CD8-positive, alpha-beta memory T cell (primary cell): ENCODE data around the gene CHP2. TPM values are rescaled to one million over a fixed set of nuclear protein-coding genes. Genes with fewer than 3 reads are reported as not detected.

Source experiments
- CTCF ChIA-PET: fragments of 350-600 bp; sonication (Branson Sonifier 250); formaldehyde crosslinking; loops from one replicate; lab custom pipeline; 2021; ENCODE audit warnings: antibody characterized with exemption; lab: Charles Lee
- POLR2A ChIA-PET: fragments of 350-600 bp; sonication (Branson Sonifier 250); formaldehyde crosslinking; loops from one replicate; lab custom pipeline; 2021; ENCODE audit warnings: antibody characterized with exemption; lab: Charles Lee
- DNase-seq, 5 donors: peaks; one replicate each; pipeline versions ENCODE4 v3.0.0 to v3.0.0-alpha.2; 2020 to 2022; ENCODE audit warnings: mixed read lengths in 1 of 5
- H3K27ac ChIP-seq: one replicate; pipeline ENCODE4 v1.7.0; 2013; ENCODE audit warnings: low read depth, mild to moderate bottlenecking, low read length, moderate library complexity
- H3K27me3 ChIP-seq: 2 replicates; pipeline ENCODE4 v1.7.0; 2013; ENCODE audit warnings: low read length, mild to moderate bottlenecking; ENCODE audit not compliant: insufficient read depth, poor library complexity, severe bottlenecking
- H3K36me3 ChIP-seq: 2 replicates; pipeline ENCODE4 v1.7.0; 2013; ENCODE audit warnings: mild to moderate bottlenecking, low read length, moderate library complexity; ENCODE audit not compliant: insufficient read depth
- H3K4me1 ChIP-seq: 2 replicates; pipeline ENCODE4 v1.7.0; 2013; ENCODE audit warnings: mild to moderate bottlenecking, low read length, moderate library complexity; ENCODE audit not compliant: insufficient read depth
- H3K4me3 ChIP-seq: 2 replicates; pipeline ENCODE4 v1.7.0; 2013; ENCODE audit warnings: mild to moderate bottlenecking, low read length
- H3K9me3 ChIP-seq: 2 replicates; pipeline ENCODE4 v1.7.0; 2013; ENCODE audit warnings: mild to moderate bottlenecking, low read length
- H3K27ac Mint-ChIP-seq, 8 donors: one replicate each; pipeline ENCODE4 v1.8.0; 2020 to 2021; ENCODE audit warnings: mixed read lengths in 8 of 8, mild to moderate bottlenecking in 6 of 8, inconsistent platforms in 3 of 8, moderate library complexity in 3 of 8
- H3K27me3 Mint-ChIP-seq, 2 donors: one replicate each; pipeline ENCODE4 v1.8.0; 2020 to 2021; ENCODE audit warnings: mixed read lengths in 2 of 2, mild to moderate bottlenecking in 1 of 2, moderate library complexity in 1 of 2
- H3K36me3 Mint-ChIP-seq, 3 donors: one replicate each; pipeline ENCODE4 v1.8.0; 2020 to 2021; ENCODE audit warnings: mixed read lengths in 3 of 3, inconsistent platforms in 1 of 3, mild to moderate bottlenecking in 1 of 3
- H3K4me1 Mint-ChIP-seq, 3 donors: one replicate each; pipeline ENCODE4 v1.8.0; 2020 to 2021; ENCODE audit warnings: mixed read lengths in 3 of 3, inconsistent platforms in 1 of 3, mild to moderate bottlenecking in 1 of 3
- H3K4me3 Mint-ChIP-seq, 7 donors: one replicate each; pipeline ENCODE4 v1.8.0; 2020 to 2021; ENCODE audit warnings: mixed read lengths in 7 of 7, mild to moderate bottlenecking in 6 of 7, moderate library complexity in 4 of 7, inconsistent platforms in 2 of 7
- H3K9me3 Mint-ChIP-seq, 5 donors: one replicate each; pipeline ENCODE4 v1.8.0; 2020 to 2022; ENCODE audit warnings: mixed read lengths in 5 of 5, mild to moderate bottlenecking in 3 of 5, moderate library complexity in 2 of 5, inconsistent platforms in 1 of 5
- polyA plus RNA-seq: library from polyadenylated mRNA; unstranded; fragments of 300-500 nt; fragmentation: Illumina TruSeq; gene quantifications from one replicate; pipeline ENCODE4 v1.2.3, GENCODE V29; 2021
- total RNA-seq, 2 experiments: library from RNA; stranded (reverse); gene quantifications; one replicate each; pipeline ENCODE4 v1.2.3, GENCODE V29; 2021

Gene CHP2
- total and polyA plus RNA-seq, 3 experiments from 2014 or later = not detected

DNA sequence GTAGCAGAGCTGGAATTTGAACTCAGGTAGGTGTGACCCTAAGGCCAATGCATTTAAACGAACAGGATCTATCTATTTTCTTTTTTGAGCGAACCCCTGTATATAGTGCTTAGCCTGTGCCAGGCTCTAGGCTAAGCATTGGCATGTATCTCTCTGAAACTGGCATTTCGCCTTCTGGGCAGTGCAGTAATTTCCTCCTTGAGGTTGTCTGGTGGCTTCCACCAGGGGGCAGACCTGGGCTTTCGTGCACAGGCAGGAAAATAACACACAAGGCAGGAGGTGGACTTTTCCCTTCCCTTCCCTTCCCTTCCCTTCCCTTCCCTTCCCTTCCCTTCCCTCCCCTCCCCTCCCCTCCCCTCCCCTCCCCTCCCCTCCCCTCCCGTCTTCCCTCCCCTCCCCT is 46.6 kb downstream of the CHP2 start:
- Mint-ChIP-seq H3K27ac (no peak overlapping the region), H3K4me3 (no peak overlapping the region), H3K9me3 (no peaks in the 10 kb centered on the region), H3K4me1 (peaks cover 11 to 16% (median 11%) of the 10 kb centered on the region in 3 donors), H3K36me3 (no peaks in the 10 kb centered on the region), H3K27me3 (no peaks in the 10 kb centered on the region)
- Histone ChIP-seq H3K27ac (no peak overlapping the region), H3K27me3 (no peaks in the 10 kb centered on the region), H3K36me3 (no peaks in the 10 kb centered on the region), H3K4me1 (no peaks in the 10 kb centered on the region), H3K9me3 (no peaks in the 10 kb centered on the region), H3K4me3 (no peak overlapping the region)
- POLR2A ChIA-PET = no interaction called here
- CTCF ChIA-PET = interaction anchor here (0.7 to 13.2 kb wide), 12 partner anchors 10 to 452 kb away, joined by 3 to 261 read pairs (median 4); partner anchors contain the start of gene PRKCB
- peak; percentile 59 to 84 (median 69) for DNase-seq

DNA sequence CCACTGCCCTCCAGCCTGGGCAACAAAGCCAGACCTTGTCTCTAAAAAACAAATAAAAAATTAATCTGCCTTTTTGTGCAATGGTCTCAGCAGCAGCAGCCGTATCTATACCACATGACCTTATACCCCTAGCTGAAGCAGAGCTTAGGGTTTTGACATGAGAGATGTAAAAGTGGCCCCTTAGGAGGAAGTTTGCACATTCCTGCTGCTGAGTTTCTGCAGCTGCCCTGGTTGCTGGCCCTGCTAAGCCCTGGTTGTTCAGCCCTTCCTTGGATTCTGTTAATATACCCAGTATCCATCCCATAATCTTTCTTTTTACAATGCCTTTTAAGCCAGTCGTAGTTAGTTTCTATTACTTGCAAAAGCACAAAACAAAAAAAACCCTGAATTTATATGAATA is 48.0 kb downstream of the CHP2 start:
- Mint-ChIP-seq H3K4me3 (no peak overlapping the region), H3K36me3 (no peaks in the 10 kb centered on the region), H3K9me3 (no peaks in the 10 kb centered on the region), H3K4me1 (peaks cover 11 to 16% (median 11%) of the 10 kb centered on the region in 3 donors), H3K27me3 (peaks cover 0 to 3% of the 10 kb centered on the region in 2 donors), H3K27ac (no peak overlapping the region)
- no peaks in the 10 kb centered on the region for H3K9me3 ChIP-seq
- POLR2A ChIA-PET = no interaction called here
- H3K36me3 ChIP-seq = no peaks in the 10 kb centered on the region
- H3K27ac ChIP-seq = no peak overlapping the region
- no peaks in the 10 kb centered on the region for H3K27me3 ChIP-seq
- CTCF ChIA-PET = interaction anchor here (0.6 to 13.2 kb wide), 36 partner anchors 8 to 702 kb away, joined by 3 to 261 read pairs (median 6); partner anchors contain the start of gene PRKCB
- H3K4me3 ChIP-seq = no peak overlapping the region
- DNase-seq = no peak
- no peaks in the 10 kb centered on the region for H3K4me1 ChIP-seq

DNA sequence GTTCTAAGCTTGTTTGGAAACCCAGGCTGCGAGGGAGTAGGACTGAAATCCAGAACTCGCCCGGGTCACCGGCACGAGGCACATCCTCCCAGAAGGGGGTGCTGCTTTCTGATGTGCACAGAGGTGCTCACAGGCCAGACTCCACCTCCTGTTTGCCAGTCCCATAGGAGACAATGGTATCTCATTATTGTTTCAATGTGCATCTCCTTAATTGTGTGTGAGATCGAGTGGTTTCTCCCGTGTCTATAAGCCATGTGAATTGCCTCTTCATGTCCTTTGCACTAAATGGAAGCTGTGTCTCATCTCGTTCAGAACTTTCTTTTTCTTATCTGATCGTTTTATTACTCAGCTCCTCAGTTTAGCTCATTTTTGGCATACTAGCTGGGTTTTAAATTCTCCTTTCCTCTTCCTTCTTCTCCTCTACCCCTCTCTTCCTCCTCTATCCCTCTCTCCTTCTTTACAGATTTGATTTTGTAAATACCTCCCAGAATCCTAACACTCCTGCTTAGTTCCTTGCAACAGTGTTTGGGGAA is 48.8 kb downstream of the CHP2 start:
- CTCF ChIA-PET = interaction anchor here (0.6 to 13.2 kb wide), 44 partner anchors 8 to 701 kb away, joined by 3 to 261 read pairs (median 6); partner anchors contain the start of gene PRKCB
- no peaks in the 10 kb centered on the region for H3K36me3 Mint-ChIP-seq
- peaks cover 11 to 16% (median 11%) of the 10 kb centered on the region in 3 donors for H3K4me1 Mint-ChIP-seq
- H3K9me3 ChIP-seq = no peaks in the 10 kb centered on the region
- no peaks in the 10 kb centered on the region for H3K27me3 ChIP-seq
- no peaks in the 10 kb centered on the region for H3K9me3 Mint-ChIP-seq
- peak; percentile 42 to 81 (median 58) for DNase-seq
- H3K4me3 ChIP-seq = peak overlapping the region; percentile 27
- H3K4me1 ChIP-seq = no peaks in the 10 kb centered on the region
- H3K27me3 Mint-ChIP-seq = peaks cover 0 to 3% of the 10 kb centered on the region in 2 donors
- POLR2A ChIA-PET = interaction anchor here (1.0 to 1.3 kb wide), 2 partner anchors 207 to 232 kb away, joined by 3 to 4 read pairs; no protein-coding TSS in a partner anchor
- H3K27ac Mint-ChIP-seq = peak overlapping the region in 4 of 8 donors; percentile 11 to 93 (median 51)
- H3K4me3 Mint-ChIP-seq = peak overlapping the region in 5 of 7 donors; percentile 27 to 61 (median 43)
- peak overlapping the region; percentile 13 for H3K27ac ChIP-seq
- H3K36me3 ChIP-seq = no peaks in the 10 kb centered on the region

DNA sequence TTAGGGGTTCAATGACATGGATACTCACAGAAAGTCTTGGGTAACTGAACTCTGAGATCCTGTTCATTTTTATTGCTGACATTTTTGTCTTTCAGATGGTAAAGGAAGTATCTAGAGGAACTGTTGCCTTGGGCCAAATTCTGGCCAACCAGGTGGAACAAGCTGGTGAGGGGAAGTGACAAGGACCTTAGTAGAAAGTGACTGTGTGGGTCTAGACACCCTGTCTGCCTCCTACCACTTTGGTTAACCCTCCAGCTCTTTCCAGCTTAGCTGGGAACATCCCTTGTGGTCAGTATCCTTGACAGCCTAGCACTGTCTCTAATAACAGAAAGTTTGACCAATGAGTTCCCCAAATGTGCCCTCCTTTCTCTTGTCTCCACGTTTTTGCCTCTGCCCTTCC is 52.2 kb downstream of the CHP2 start:
- Mint-ChIP-seq H3K27me3 (peaks cover 0 to 5% of the 10 kb centered on the region in 2 donors), H3K36me3 (no peaks in the 10 kb centered on the region), H3K27ac (peak overlapping the region in 1 of 8 donors; percentile 81), H3K4me1 (peaks cover 7 to 11% (median 11%) of the 10 kb centered on the region in 3 donors), H3K4me3 (peak overlapping the region in 1 of 7 donors; percentile 8), H3K9me3 (no peaks in the 10 kb centered on the region)
- ChIA-PET POLR2A (no interaction called here), CTCF (interaction anchor here (1.5 to 13.2 kb wide), 3 partner anchors 26 to 228 kb away, joined by 3 to 261 read pairs (median 121); no protein-coding TSS in a partner anchor)
- Histone ChIP-seq H3K4me1 (no peaks in the 10 kb centered on the region), H3K36me3 (no peaks in the 10 kb centered on the region), H3K9me3 (no peaks in the 10 kb centered on the region), H3K27ac (no peak overlapping the region), H3K27me3 (no peaks in the 10 kb centered on the region), H3K4me3 (no peak overlapping the region)
- DNase-seq = no peak

Other genes with a start within 250 kb of the CHP2 start
- 10 to 100 TPM; 63.5 to 70.1 TPM for gene GGA2, start 244.5 kb upstream of the CHP2 start, total RNA-seq
- gene GGA2, start 244.5 kb upstream of the CHP2 start, polyA plus RNA-seq = 52.3 TPM
- gene EARS2, start 197.7 kb upstream of the CHP2 start, total RNA-seq = 10 to 100 TPM; 26.9 to 28.5 TPM
- 14.1 TPM for gene EARS2, start 197.7 kb upstream of the CHP2 start, polyA plus RNA-seq
- 10 to 100 TPM; 58.5 to 60.1 TPM for gene UBFD1, start 197.3 kb upstream of the CHP2 start, total RNA-seq
- 12.8 TPM for gene UBFD1, start 197.3 kb upstream of the CHP2 start, polyA plus RNA-seq
- gene NDUFAB1, start 158.7 kb upstream of the CHP2 start, total RNA-seq = 100 to 1,000 TPM; 163 to 167 TPM
- gene NDUFAB1, start 158.7 kb upstream of the CHP2 start, polyA plus RNA-seq = 217 TPM
- gene PALB2, start 113.7 kb upstream of the CHP2 start, total RNA-seq = 10 to 100 TPM; 27.7 to 27.8 TPM
- gene PALB2, start 113.7 kb upstream of the CHP2 start, polyA plus RNA-seq = 9.3 TPM
- gene DCTN5, start 113.6 kb upstream of the CHP2 start, total RNA-seq = 100 to 1,000 TPM in 1 of 2 experiments, 10 to 100 TPM in 1; 99.1 to 104 TPM
- 65.1 TPM for gene DCTN5, start 113.6 kb upstream of the CHP2 start, polyA plus RNA-seq
- gene PLK1, start 76.1 kb upstream of the CHP2 start, total RNA-seq = 10 to 100 TPM; 48.3 to 49.7 TPM
- 0.41 TPM for gene PLK1, start 76.1 kb upstream of the CHP2 start, polyA plus RNA-seq
- gene ERN2, start 41.8 kb upstream of the CHP2 start, total RNA-seq = not detected
- not detected for gene ERN2, start 41.8 kb upstream of the CHP2 start, polyA plus RNA-seq
- gene PRKCB, start 81.0 kb downstream of the CHP2 start, total RNA-seq = 10 to 100 TPM; 96.5 to 98.2 TPM
- 136 TPM for gene PRKCB, start 81.0 kb downstream of the CHP2 start, polyA plus RNA-seq